HG03108 (cell line): Measurements from ENCODE around the gene ASB1.

Experiments
- ATAC-seq: cut with Tn5 transposase; IDR thresholded peaks from one replicate; pipeline ENCODE4 v1.9.1; 2021; ENCODE audit warnings: moderate library complexity; ENCODE audit not compliant: unreplicated experiment

Gene ASB1

DNA sequence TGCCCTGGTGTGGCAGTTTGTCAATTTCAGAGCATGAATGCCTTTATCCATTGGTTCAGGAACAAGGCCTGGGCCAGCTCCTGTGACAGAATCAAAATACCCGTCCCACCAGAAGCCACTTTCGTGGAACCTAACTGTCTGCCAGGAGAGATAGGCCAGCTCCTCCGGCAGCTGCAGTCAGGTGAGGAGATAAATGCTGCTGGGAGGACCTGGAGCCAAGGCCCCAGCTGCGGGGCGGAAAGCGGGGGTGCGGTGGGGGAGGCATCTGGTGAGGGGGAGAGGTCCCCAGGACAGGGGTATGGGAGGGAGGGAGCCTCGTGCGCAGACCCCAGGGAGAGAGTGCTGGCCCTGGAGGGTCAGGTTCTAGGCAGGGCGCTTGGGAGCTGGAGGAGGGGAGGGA is 4.4 kb upstream of the ASB1 start:
- ATAC-seq: no peak

- ATAC-seq: no peak
Measured at GRCh38 chr2:238422940-238423339, 3.8 kb upstream of the ASB1 start.

GRCh38 chr2:238423561-238424312 is 3.0 kb upstream of the ASB1 start:
- ATAC-seq: no peak

- ATAC-seq: no peak
Measured at GRCh38 chr2:238424313-238424700, 2.4 kb upstream of the ASB1 start.

DNA sequence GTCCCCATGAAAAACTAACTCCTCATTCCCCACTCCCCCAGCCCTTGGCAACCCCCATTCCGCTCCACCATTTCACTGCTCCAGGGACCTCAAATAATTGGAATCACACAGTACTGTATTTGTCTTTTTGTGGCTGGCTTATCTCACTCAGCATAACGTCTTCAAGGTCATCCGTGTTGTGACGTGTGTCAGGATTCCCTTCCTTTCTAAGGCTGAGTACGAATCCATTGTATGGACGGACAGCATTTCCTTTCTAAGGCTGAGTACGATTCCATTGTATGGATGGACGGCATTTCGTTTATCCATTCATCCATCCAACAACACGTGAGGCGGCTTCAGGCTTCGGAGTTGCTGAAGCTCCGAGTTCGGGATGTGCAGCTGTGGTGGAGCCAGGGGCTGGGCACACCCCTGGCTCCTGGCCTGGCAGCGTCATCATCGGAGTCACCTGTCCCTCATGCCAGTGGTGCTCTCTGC is 1.2 kb upstream of the ASB1 start:
- no peak for ATAC-seq

GRCh38 chr2:238425979-238426567 is 654 bp upstream of the ASB1 start:
- ATAC-seq: peak; percentile 4

GRCh38 chr2:238427435-238428162 is 872 bp downstream of the ASB1 start:
- ATAC-seq: no peak

GRCh38 chr2:238428866-238429265 is 2.1 kb downstream of the ASB1 start:
- no peak for ATAC-seq

DNA sequence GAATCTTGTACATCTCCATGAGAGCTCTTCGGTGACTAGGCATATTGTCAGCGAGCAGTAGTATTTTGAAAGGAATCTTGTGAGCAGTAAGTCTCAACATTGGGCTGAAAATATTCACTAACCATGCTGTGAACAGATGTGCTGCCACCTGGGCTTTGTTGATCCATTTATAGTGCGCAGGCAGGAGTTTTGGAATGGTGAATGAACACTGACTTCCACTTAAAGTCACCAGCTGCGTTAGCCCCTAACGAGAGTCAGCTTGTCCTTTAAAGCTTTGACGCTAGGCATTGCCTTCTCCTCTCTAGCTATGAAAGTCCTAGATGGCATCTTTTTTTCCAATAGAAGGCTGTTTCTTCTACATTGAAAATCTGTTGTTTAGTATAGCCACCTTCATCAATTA is 4.1 kb downstream of the ASB1 start:
- no peak for ATAC-seq

DNA sequence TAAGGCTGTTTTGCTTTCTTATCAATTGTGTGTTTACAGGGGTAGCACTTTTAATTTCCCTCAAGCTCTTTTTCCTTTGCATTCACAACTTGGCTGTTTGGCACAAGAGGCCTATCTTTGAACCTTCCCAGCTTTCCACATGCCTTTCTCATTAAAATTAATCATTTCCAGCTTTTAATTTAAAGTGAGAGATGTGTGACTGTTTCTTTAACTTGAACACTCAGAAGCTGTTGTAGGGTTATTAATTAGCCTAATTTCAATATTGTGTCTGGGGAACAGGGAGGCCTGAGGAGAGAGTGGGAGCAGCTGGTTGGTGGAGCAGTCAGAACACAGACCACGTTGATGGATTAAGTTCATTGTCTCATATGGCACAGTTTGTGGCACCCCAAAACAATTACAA is 4.7 kb downstream of the ASB1 start:
- no peak for ATAC-seq

GRCh38 chr2:238433300-238433915 is 6.7 kb downstream of the ASB1 start:
- ATAC-seq: no peak

GRCh38 chr2:238433941-238434845 is 7.5 kb downstream of the ASB1 start:
- ATAC-seq: no peak

- ATAC-seq: no peak
Measured at GRCh38 chr2:238434846-238435751, 8.4 kb downstream of the ASB1 start.

DNA sequence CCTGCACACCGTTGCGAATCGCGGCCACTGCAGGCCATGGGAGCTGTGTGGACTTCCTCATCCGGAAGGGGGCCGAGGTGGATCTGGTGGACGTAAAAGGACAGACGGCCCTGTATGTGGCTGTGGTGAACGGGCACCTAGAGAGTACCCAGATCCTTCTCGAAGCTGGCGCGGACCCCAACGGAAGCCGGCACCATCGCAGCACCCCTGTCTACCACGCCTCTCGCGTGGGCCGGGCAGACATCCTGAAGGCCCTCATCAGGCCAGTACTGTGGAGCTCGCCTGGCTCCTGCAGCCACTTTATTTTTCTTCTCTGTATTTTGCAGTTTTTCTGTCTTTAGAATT is 9.0 kb downstream of the ASB1 start:
- no peak for ATAC-seq

GRCh38 chr2:238438856-238439849 is 12.4 kb downstream of the ASB1 start:
- ATAC-seq: no peak

- no peak for ATAC-seq
Measured at GRCh38 chr2:238439917-238440316, 13.2 kb downstream of the ASB1 start.

- no peak for ATAC-seq
Measured at GRCh38 chr2:238440331-238440730, 13.6 kb downstream of the ASB1 start.

GRCh38 chr2:238440767-238441166 is 14.0 kb downstream of the ASB1 start:
- ATAC-seq: no peak
